Endodermal cell (in vitro differentiated cells): ENCODE measurements around the gene KIF5C. TPM values are rescaled to one million over a fixed set of nuclear protein-coding genes. Genes with fewer than 3 reads are reported as not detected.
"Not testable (repeated sequence)": the region's sequence is repeated elsewhere in the genome, so short reads cannot be mapped to it uniquely, and the experiment has no call there.

Experiments used
- DNase-seq: peaks from one replicate; pipeline ENCODE4 v3.0.0-alpha.2; 2017
- H3K27ac ChIP-seq: 2 replicates; pipeline ENCODE4 v1.5.1; 2013; ENCODE audit warnings: mild to moderate bottlenecking, low read depth, low read length, moderate library complexity
- H3K27me3 ChIP-seq: 2 replicates; pipeline ENCODE4 v1.6.1; 2013; ENCODE audit warnings: mild to moderate bottlenecking, low read length, moderate library complexity; ENCODE audit not compliant: insufficient read depth, control insufficient read depth, poor library complexity, severe bottlenecking
- H3K36me3 ChIP-seq: 2 replicates; pipeline ENCODE4 v1.7.0; 2013; ENCODE audit warnings: mild to moderate bottlenecking, low read length, moderate library complexity; ENCODE audit not compliant: control insufficient read depth, insufficient read depth
- H3K4me1 ChIP-seq: one replicate; pipeline ENCODE4 v1.7.0; 2013; ENCODE audit warnings: low read length; ENCODE audit not compliant: control insufficient read depth, insufficient read depth
- H3K4me3 ChIP-seq: 2 replicates; pipeline ENCODE4 v1.5.1; 2013; ENCODE audit warnings: mild to moderate bottlenecking, low read length, moderate library complexity
- H3K9ac ChIP-seq: 2 replicates; pipeline ENCODE4 v1.6.1; 2013; ENCODE audit warnings: mild to moderate bottlenecking, low read length, moderate library complexity; ENCODE audit not compliant: poor library complexity, severe bottlenecking; ENCODE audit errors: extremely low read depth
- H3K9me3 ChIP-seq: 2 replicates; pipeline ENCODE4 v1.6.1; 2013; ENCODE audit warnings: mild to moderate bottlenecking, low read length, moderate library complexity; ENCODE audit not compliant: control insufficient read depth
- H3K27ac Mint-ChIP-seq: 2 replicates; pipeline ENCODE4 v1.8.0; 2020; ENCODE audit warnings: mixed read lengths
- H3K27me3 Mint-ChIP-seq: 2 replicates; pipeline ENCODE4 v1.8.0; 2021; ENCODE audit warnings: mild to moderate bottlenecking, mixed read lengths; ENCODE audit not compliant: insufficient read depth
- H3K36me3 Mint-ChIP-seq: 2 replicates; pipeline ENCODE4 v1.8.0; 2020; ENCODE audit warnings: low read depth, mixed read lengths
- H3K4me1 Mint-ChIP-seq: 2 replicates; pipeline ENCODE4 v1.8.0; 2020; ENCODE audit warnings: mixed read lengths
- H3K4me3 Mint-ChIP-seq: 2 replicates; pipeline ENCODE4 v1.8.0; 2020; ENCODE audit warnings: mild to moderate bottlenecking, moderate library complexity, mixed read lengths
- H3K9me3 Mint-ChIP-seq: 2 replicates; pipeline ENCODE4 v1.8.0; 2020; ENCODE audit warnings: mild to moderate bottlenecking, mixed read lengths
- CTCF ChIP-seq: fragments of 200-600 bp; sonication (generic); conservative IDR thresholded peaks from 2 replicates; pipeline ENCODE4 v1.5.0; 2021; ENCODE audit warnings: antibody characterized with exemption, mild to moderate bottlenecking
- WGBS, 2 experiments: methylation state at CpG; one replicate each; pipeline versions ENCODE4 v1.1.5 to v1.1.7; 2013; ENCODE audit warnings: missing lambda C conversion rate in 2 of 2, mixed read lengths in 1 of 2; ENCODE audit not compliant: insufficient coverage in 1 of 2, insufficient read length in 1 of 2; 5-methylcytosine and 5-hydroxymethylcytosine counted together
- total RNA-seq, 2 donors: library from RNA; stranded (reverse); fragmentation: NEBNext Ultra II Directional in 1 of 2; extraction: Animal tissue kit (Norgen Biotek cat#: 25700) in 1 of 2; gene quantifications; 2 replicates in 1 of 2; 3 replicates in 1 of 2; pipeline ENCODE4 v1.2.1, GENCODE V29; 2021

Gene KIF5C
- total RNA-seq, 2 donors from 2014 or later: 39.1 to 41.9 TPM

DNA sequence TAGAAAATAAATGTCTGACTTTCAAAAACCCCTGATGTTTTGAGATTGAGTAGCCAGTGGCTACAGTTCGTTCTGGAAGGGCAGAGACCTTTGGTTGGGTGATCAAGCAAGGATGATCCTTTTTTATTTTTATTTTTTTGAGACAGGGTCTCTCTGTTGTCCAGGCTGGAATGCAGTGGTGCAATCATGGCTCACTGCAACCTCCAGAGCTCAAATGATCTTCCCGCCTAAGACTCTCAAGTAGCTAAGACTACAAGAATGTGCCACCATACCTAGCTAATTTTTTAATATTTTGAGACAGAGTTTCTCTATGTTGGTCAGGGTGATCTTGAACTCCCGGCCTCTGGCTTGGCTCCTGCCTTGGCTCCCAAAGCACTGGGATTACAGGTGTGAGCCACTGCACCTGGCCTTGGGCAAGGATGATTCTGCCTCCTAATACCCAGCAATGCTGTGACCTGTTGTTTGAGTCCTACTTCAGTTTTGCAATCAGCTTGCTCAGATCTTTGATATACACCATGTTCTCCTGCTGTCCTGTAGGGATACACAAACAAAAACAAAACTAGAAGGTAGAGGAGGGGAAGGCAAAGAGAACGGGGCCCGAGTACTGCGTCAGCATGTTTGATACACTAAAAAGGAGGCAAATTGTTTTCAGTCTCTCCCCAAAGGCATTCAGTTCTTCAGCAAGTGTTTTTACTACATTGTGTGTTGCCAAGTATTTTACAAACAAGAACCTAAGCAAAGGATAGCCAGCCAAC lies 104.3 kb downstream of the KIF5C start:
- Mint-ChIP-seq H3K4me3 (no peak overlapping the region), H3K9me3 (no peaks in the 10 kb centered on the region), H3K4me1 (no peaks in the 10 kb centered on the region), H3K27me3 (no peaks in the 10 kb centered on the region), H3K27ac (no peak overlapping the region), H3K36me3 (peaks cover 33% of the 10 kb centered on the region)
- Histone ChIP-seq H3K36me3 (peaks cover 39% of the 10 kb centered on the region), H3K27me3 (no peaks in the 10 kb centered on the region), H3K9me3 (no peaks in the 10 kb centered on the region), H3K4me1 (no peaks in the 10 kb centered on the region), H3K4me3 (no peak overlapping the region), H3K27ac (no peak overlapping the region), H3K9ac (no peak overlapping the region)
- no peak for TF ChIP-seq CTCF
- 92 to 100% methylated on average over 6 of the region's 6 CpGs for WGBS, 2 experiments
- no peak for DNase-seq

- Mint-ChIP-seq H3K36me3 (peaks cover 30% of the 10 kb centered on the region), H3K27ac (no peak overlapping the region), H3K9me3 (no peaks in the 10 kb centered on the region), H3K4me3 (no peak overlapping the region), H3K27me3 (no peaks in the 10 kb centered on the region), H3K4me1 (no peaks in the 10 kb centered on the region)
- peaks cover 37% of the 10 kb centered on the region for H3K36me3 ChIP-seq
- no peak for TF ChIP-seq CTCF
- DNase-seq: no peak
- H3K27ac ChIP-seq: no peak overlapping the region
- H3K4me1 ChIP-seq: no peaks in the 10 kb centered on the region
- H3K27me3 ChIP-seq: no peaks in the 10 kb centered on the region
- WGBS, 2 experiments: 49 to 69% methylated on average over 3 to 4 of the region's 4 CpGs
- H3K4me3 ChIP-seq: no peak overlapping the region
- no peaks in the 10 kb centered on the region for H3K9me3 ChIP-seq
- no peak overlapping the region for H3K9ac ChIP-seq
Observed at GRCh38 chr2:148979919-148980277, 104.9 kb downstream of the KIF5C start.

DNA sequence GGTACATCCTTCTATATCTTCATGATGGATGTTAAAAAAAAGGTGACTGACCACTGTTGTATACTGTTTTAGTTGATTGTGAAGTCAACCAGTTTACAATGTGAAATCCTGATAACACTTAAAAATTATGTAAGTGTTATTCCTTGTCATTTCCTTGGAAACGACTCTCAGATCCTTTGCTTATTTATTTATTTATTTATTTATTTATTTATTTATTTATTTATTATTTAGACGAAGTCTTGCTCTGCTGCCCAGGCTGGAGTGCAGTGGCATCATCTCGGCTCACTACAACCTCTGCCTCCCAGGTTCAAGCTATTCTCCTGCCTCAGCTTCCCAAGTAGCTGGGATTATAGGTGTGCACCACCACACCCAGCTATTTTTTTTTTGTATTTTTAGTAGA lies 105.5 kb downstream of the KIF5C start:
- not testable (repeated sequence) for H3K9me3 Mint-ChIP-seq
- peaks cover 32% of the 10 kb centered on the region for H3K36me3 Mint-ChIP-seq
- 97% methylated on average over 2 of the region's 3 CpGs; no CpG with 5 or more reads in 1 of the 2 experiments for WGBS, 2 experiments

More for the DNA sequence above, 105.5 kb downstream of the KIF5C start:
- peaks cover 43% of the 10 kb centered on the region for H3K36me3 ChIP-seq
- not testable (repeated sequence) for H3K4me1 Mint-ChIP-seq, H3K9me3 ChIP-seq, H3K9ac ChIP-seq, H3K4me3 Mint-ChIP-seq, H3K27me3 Mint-ChIP-seq, H3K27ac ChIP-seq, H3K4me3 ChIP-seq, H3K4me1 ChIP-seq, H3K27me3 ChIP-seq, H3K27ac Mint-ChIP-seq, DNase-seq
